ENCODE measurements around the gene SLC22A23. TPM values are rescaled to one million over a fixed set of nuclear protein-coding genes. Genes with fewer than 3 reads are reported as not detected.
A peak's percentile ranks its signal among the peaks of the same experiment; 100 is the strongest.

Gene SLC22A23
- total RNA-seq, 2 donors from 2014 or later, result 11.1 to 13.3 TPM

DNA sequence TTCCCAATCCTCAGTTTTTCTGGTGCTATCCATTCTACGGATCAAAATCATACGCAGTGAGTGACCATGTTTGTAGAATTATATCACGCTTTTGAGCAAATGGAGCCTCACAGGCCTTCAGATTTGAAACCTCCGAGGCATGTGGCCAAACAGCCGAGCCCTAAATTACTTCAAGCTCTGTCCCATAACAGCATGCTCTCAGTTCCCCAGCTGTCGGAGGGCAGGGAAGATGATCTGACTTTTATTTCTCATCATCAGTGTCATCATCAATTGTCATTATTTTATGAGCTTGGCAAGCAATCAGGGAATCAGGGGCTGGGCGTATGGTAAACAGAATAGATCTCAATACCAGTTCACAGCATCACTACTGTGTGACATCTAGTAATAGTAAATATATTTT, 124.9 kb downstream of the SLC22A23 start:
- no peaks in the 10 kb centered on the region for H3K4me1 ChIP-seq (ENCODE audit: control insufficient read depth, insufficient read depth, low read length)
- no peaks in the 10 kb centered on the region for H3K36me3 ChIP-seq (ENCODE audit: control insufficient read depth, insufficient read depth, low read length)
- H3K4me3 ChIP-seq (ENCODE audit: low read length), result no peak overlapping the region
- Mint-ChIP-seq H3K36me3 (ENCODE audit: low read depth) (no peaks in the 10 kb centered on the region), H3K4me3 (no peak overlapping the region), H3K4me1 (peaks cover 32% of the 10 kb centered on the region), H3K27ac (peak overlapping the region; percentile 19), H3K9me3 (no peaks in the 10 kb centered on the region), H3K27me3 (ENCODE audit: insufficient read depth) (peaks cover 1% of the 10 kb centered on the region)
- H3K9ac ChIP-seq (ENCODE audit: extremely low read depth, low read length, poor library complexity, severe bottlenecking), result no peak overlapping the region
- TF ChIP-seq, protein P1, sequence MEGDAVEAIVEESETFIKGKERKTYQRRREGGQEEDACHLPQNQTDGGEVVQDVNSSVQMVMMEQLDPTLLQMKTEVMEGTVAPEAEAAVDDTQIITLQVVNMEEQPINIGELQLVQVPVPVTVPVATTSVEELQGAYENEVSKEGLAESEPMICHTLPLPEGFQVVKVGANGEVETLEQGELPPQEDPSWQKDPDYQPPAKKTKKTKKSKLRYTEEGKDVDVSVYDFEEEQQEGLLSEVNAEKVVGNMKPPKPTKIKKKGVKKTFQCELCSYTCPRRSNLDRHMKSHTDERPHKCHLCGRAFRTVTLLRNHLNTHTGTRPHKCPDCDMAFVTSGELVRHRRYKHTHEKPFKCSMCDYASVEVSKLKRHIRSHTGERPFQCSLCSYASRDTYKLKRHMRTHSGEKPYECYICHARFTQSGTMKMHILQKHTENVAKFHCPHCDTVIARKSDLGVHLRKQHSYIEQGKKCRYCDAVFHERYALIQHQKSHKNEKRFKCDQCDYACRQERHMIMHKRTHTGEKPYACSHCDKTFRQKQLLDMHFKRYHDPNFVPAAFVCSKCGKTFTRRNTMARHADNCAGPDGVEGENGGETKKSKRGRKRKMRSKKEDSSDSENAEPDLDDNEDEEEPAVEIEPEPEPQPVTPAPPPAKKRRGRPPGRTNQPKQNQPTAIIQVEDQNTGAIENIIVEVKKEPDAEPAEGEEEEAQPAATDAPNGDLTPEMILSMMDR (conservative IDR thresholded peaks at IDR 0.05), result no peak
- no peaks in the 10 kb centered on the region for H3K9me3 ChIP-seq (ENCODE audit: control insufficient read depth, low read length)
- no peak for DNase-seq
- WGBS, 2 experiments (ENCODE audit: insufficient coverage in 1 of 2, insufficient read length in 1 of 2), result 88 to 92% methylated on average over 5 to 7 of the region's 7 CpGs
- no peak overlapping the region for H3K27ac ChIP-seq (ENCODE audit: low read depth, low read length)
- H3K27me3 ChIP-seq (ENCODE audit: control insufficient read depth, insufficient read depth, low read length, poor library complexity, severe bottlenecking), result no peaks in the 10 kb centered on the region

DNA sequence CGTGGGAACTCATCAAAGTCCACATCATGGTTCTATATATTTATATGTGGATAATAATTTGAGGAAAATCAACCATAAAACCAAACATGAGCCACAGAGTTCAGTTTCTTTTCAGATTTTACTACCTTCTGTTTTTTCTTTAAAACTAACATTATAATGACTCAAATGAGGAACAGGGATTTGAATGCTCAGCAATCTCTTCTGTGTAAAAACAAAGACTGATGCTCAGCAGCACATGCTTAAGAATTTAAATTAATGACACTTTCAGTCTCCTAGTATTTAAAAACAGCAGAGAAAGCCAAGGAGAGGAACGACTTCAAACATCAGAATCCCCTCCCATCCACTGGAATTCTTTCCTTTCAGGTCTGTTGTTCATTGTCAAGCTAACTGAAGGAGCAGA, 125.4 kb downstream of the SLC22A23 start:
- WGBS, 2 experiments (ENCODE audit: insufficient coverage in 1 of 2, insufficient read length in 1 of 2), result 55% methylated on average over 2 of the region's 2 CpGs; no CpG with 5 or more reads in 1 of the 2 experiments
- Histone ChIP-seq H3K9me3 (ENCODE audit: control insufficient read depth, low read length) (no peaks in the 10 kb centered on the region), H3K9ac (ENCODE audit: extremely low read depth, low read length, poor library complexity, severe bottlenecking) (no peak overlapping the region), H3K27me3 (ENCODE audit: control insufficient read depth, insufficient read depth, low read length, poor library complexity, severe bottlenecking) (no peaks in the 10 kb centered on the region), H3K4me3 (ENCODE audit: low read length) (no peak overlapping the region), H3K4me1 (ENCODE audit: control insufficient read depth, insufficient read depth, low read length) (no peaks in the 10 kb centered on the region), H3K36me3 (ENCODE audit: control insufficient read depth, insufficient read depth, low read length) (no peaks in the 10 kb centered on the region), H3K27ac (ENCODE audit: low read depth, low read length) (no peak overlapping the region)
- DNase-seq, result no peak
- Mint-ChIP-seq H3K4me1 (peaks cover 32% of the 10 kb centered on the region), H3K9me3 (no peaks in the 10 kb centered on the region), H3K36me3 (ENCODE audit: low read depth) (no peaks in the 10 kb centered on the region), H3K27me3 (ENCODE audit: insufficient read depth) (peaks cover 1% of the 10 kb centered on the region), H3K27ac (peak overlapping the region; percentile 19), H3K4me3 (no peak overlapping the region)
- TF ChIP-seq, protein P1 (conservative IDR thresholded peaks at IDR 0.05), result no peak

DNA sequence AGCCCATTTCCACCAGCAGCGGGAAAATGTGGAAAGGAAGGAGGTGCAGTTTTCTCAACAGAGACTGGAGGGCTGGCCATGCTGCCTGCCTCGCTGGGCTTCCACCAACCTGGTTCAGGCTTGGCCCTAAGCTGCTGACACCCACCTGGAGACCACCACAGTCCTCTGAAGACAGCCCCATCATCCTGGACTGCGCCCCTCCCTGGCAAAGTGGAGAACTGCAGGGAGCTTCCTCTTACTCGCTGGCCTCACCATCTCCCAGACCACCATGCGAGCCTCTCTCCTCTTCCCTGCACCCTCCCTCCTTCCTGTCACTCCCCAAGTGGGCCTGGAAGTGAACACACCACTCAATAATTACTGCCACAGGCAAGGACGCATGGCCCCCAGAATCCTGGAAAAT, 126.7 kb downstream of the SLC22A23 start:
- no peak overlapping the region for H3K4me3 ChIP-seq (ENCODE audit: low read length)
- DNase-seq, result peak; percentile 78
- H3K27me3 Mint-ChIP-seq (ENCODE audit: insufficient read depth), result peaks cover 1% of the 10 kb centered on the region
- peak overlapping the region; percentile 35 for H3K27ac Mint-ChIP-seq
- H3K9me3 Mint-ChIP-seq, result no peaks in the 10 kb centered on the region
- 86 to 88% methylated on average over 2 to 6 of the region's 6 CpGs for WGBS, 2 experiments (ENCODE audit: insufficient coverage in 1 of 2, insufficient read length in 1 of 2)
- peak overlapping the region; percentile 80 for H3K27ac ChIP-seq (ENCODE audit: low read depth, low read length)
- peaks cover 36% of the 10 kb centered on the region for H3K4me1 Mint-ChIP-seq
- no peaks in the 10 kb centered on the region for H3K36me3 ChIP-seq (ENCODE audit: control insufficient read depth, insufficient read depth, low read length)
- TF ChIP-seq, protein P1 (conservative IDR thresholded peaks at IDR 0.05), result peak; percentile 63
- H3K4me1 ChIP-seq (ENCODE audit: control insufficient read depth, insufficient read depth, low read length), result no peaks in the 10 kb centered on the region
- H3K4me3 Mint-ChIP-seq, result no peak overlapping the region
- no peaks in the 10 kb centered on the region for H3K36me3 Mint-ChIP-seq (ENCODE audit: low read depth)
- H3K27me3 ChIP-seq (ENCODE audit: control insufficient read depth, insufficient read depth, low read length, poor library complexity, severe bottlenecking), result no peaks in the 10 kb centered on the region
- no peaks in the 10 kb centered on the region for H3K9me3 ChIP-seq (ENCODE audit: control insufficient read depth, low read length)
- H3K9ac ChIP-seq (ENCODE audit: extremely low read depth, low read length, poor library complexity, severe bottlenecking), result no peak overlapping the region
